Prostate gland (tissue), 2 donors: Measurements from ENCODE around the gene CAD. TPM values are rescaled to one million over a fixed set of nuclear protein-coding genes. Genes with fewer than 3 reads are reported as not detected.

Experiments
- DNase-seq: peaks from one replicate; pipeline ENCODE4 v3.0.0-alpha.2; 2019; ENCODE audit warnings: low spot score
- H3K27ac ChIP-seq, 2 donors: fragments of 200-600 bp; sonication (generic); 2 replicates each; pipeline ENCODE4 v1.5.1; 2017 to 2019
- H3K27me3 ChIP-seq: fragments of 200-600 bp; sonication (generic); replicated peaks from 2 replicates; pipeline ENCODE4 v1.5.1; 2019; ENCODE audit not compliant: insufficient read depth
- H3K36me3 ChIP-seq, 2 donors: fragments of 200-600 bp; sonication (generic); 1 replicate in 1 of 2; 2 replicates in 1 of 2; pipeline versions ENCODE4 v1.5.1 to v1.8.1; 2017 to 2019
- H3K4me1 ChIP-seq: fragments of 200-600 bp; sonication (generic); replicated peaks from 2 replicates; pipeline ENCODE4 v1.5.1; 2019
- H3K4me3 ChIP-seq, 2 donors: fragments of 200-600 bp; sonication (generic); 2 replicates each; pipeline ENCODE4 v1.5.1; 2017 to 2019
- H3K9me3 ChIP-seq: fragments of 200-600 bp; sonication (generic); 2 replicates; pipeline ENCODE4 v1.5.1; 2017
- POLR2A ChIP-seq: fragments of 450-650 bp; IDR thresholded peaks from one replicate; pipeline ENCODE4 v1.6.1; 2016; ENCODE audit warnings: antibody characterized with exemption, mild to moderate bottlenecking
- POLR2AphosphoS5 ChIP-seq: sonication (generic); formaldehyde crosslinking; IDR thresholded peaks from one replicate; pipeline ENCODE4 v1.6.1; 2017; ENCODE audit warnings: antibody characterized with exemption
- WGBS: methylation state at CpG from one replicate; pipeline ENCODE4 v1.1.5; 2018; 5-methylcytosine and 5-hydroxymethylcytosine counted together
- intact Hi-C: fragments of 100-400 bp; cut with DNase I; formaldehyde crosslinking; loops from one replicate; pipeline ENCODE4 v1.14.2; 2022
- total RNA-seq, 2 donors: library from RNA; depleted of rRNA; stranded (reverse); fragments of >200 nt; gene quantifications; one replicate each; pipeline ENCODE4 v1.1.0, GENCODE V29; 2016
- TF ChIP-seq, protein P1 (sequence below), 4 experiments: fragments of 200-600 bp in 2 of 4; fragments of 450-650 bp in 2 of 4; sonication (generic) in 2 of 4; IDR thresholded peaks; 1 replicate in 3 of 4; 2 replicates in 1 of 4; pipeline ENCODE4 v1.5.1; 2016 to 2019; ENCODE audit warnings: antibody characterized with exemption in 4 of 4, mild to moderate bottlenecking in 2 of 4, moderate library complexity in 2 of 4

CAD gene
- total RNA-seq = 10 to 100 TPM; 16.0 to 63.6 TPM

DNA sequence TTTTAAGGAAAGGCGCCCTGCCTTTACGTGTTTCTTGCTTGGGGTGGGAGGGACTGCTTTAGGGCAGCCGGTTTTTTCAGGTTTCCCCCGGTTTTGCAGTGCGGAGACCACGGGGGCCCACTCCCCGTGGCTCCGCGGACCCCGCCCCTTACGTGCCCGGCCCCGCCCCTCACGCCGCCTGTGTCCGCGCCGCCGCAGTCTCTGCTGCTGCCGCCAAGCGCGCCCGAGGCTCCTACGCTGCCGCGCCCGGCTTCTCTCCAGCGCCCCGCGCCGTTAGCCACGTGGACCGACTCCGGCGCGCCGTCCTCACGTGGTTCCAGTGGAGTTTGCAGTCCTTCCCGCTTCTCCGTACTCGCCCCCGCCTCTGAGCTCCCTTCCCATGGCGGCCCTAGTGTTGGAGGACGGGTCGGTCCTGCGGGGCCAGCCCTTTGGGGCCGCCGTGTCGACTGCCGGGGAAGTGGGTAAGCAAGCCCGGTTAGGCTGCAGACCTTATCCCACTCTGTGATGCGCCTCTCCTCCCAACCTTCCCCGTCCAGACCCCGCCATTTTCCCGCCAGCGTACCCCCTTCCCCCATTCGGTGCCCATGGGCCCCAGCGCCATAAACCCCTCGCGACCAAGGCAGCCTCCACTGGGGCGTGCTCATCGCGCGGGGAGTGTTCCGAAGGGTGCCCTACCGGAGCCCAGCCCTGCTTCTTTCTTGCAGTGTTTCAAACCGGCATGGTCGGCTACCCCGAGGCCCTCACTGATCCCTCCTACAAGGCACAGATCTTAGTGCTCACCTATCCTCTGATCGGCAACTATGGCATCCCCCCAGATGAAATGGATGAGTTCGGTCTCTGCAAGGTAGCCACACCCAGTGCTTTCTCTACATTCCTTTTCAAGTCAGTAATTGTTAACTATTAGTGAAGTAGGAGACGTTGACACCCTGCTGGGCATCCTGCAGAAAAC, at the start of gene CAD:
CAD (plus strand) TSS at position 197 of the 949 bp plus-strand sequence; CDS start at position 380, 183 bp downstream.
- peak; percentile 65 for TF ChIP-seq POLR2AphosphoS5
- TF ChIP-seq, protein P1, sequence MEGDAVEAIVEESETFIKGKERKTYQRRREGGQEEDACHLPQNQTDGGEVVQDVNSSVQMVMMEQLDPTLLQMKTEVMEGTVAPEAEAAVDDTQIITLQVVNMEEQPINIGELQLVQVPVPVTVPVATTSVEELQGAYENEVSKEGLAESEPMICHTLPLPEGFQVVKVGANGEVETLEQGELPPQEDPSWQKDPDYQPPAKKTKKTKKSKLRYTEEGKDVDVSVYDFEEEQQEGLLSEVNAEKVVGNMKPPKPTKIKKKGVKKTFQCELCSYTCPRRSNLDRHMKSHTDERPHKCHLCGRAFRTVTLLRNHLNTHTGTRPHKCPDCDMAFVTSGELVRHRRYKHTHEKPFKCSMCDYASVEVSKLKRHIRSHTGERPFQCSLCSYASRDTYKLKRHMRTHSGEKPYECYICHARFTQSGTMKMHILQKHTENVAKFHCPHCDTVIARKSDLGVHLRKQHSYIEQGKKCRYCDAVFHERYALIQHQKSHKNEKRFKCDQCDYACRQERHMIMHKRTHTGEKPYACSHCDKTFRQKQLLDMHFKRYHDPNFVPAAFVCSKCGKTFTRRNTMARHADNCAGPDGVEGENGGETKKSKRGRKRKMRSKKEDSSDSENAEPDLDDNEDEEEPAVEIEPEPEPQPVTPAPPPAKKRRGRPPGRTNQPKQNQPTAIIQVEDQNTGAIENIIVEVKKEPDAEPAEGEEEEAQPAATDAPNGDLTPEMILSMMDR (IDR thresholded peaks at IDR 0.05) = peak in 2 of 4 experiments; percentile 35 to 58
- no peak for TF ChIP-seq POLR2A
- no peaks in the 10 kb centered on the region for H3K9me3 ChIP-seq
- no peaks in the 10 kb centered on the region for H3K36me3 ChIP-seq
- peak within 1 kb of the TSS; percentile 43 to 59 for H3K27ac ChIP-seq
- WGBS = 2% methylated on average over 59 of the region's 72 CpGs
- peaks cover 3% of the 10 kb centered on the region for H3K4me1 ChIP-seq
- no peaks in the 10 kb centered on the region for H3K27me3 ChIP-seq
- intact Hi-C loops = loop anchor here (10.0 kb wide), 1 partner anchor 157 kb away; the partner anchor contains the start of genes EIF2B4 and SNX17
- DNase-seq = peak; percentile 78
- peak within 1 kb of the TSS; percentile 49 to 56 for H3K4me3 ChIP-seq

DNA sequence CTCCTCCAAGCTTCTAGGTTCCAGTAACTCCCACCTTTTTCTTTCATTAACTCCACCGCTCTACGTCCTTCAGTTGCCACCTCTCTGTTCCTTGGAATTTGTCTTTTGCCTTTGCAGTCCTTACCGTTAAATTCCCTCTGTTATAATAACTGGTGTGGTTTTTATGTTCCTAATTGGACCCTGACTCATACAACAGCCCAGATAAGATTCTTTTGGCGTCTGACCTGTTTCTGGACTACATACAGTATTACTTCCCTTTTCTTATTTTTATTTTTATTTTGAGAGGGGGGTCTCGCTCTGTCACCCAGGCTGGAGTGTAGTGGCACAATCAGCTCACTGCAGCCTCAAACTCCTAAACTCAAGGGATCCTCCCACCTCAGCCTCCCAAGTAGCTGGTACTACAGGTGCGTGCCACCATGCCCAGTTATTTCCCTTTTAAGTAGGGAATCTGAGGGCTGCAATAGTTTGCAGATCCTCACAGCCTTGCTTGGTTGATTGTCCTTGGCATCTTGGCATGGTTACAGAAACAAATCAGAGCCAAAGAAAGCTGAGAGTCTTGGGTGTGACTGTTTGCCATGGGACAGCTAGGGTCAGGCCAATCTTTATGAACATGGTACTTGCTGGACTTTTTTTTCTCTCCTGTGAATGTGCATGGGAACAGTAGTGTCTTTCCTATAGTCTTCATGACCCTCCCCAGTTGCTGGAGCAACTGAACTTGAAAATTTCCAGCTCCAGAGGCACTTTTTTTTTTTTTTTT, 46.4 kb upstream of the CAD start:
- DNase-seq = no peak
- TF ChIP-seq POLR2AphosphoS5 = no peak
- no peak for TF ChIP-seq POLR2A
- TF ChIP-seq, protein P1 (IDR thresholded peaks at IDR 0.05) = no peak
- 62% methylated on average over 6 of the region's 6 CpGs for WGBS
- H3K36me3 ChIP-seq = no peaks in the 10 kb centered on the region
- H3K27me3 ChIP-seq = no peaks in the 10 kb centered on the region
- no peaks in the 10 kb centered on the region for H3K9me3 ChIP-seq
- intact Hi-C loops = no loop called here
- H3K27ac ChIP-seq = no peak overlapping the region
- no peak overlapping the region for H3K4me3 ChIP-seq
- H3K4me1 ChIP-seq = no peaks in the 10 kb centered on the region

DNA sequence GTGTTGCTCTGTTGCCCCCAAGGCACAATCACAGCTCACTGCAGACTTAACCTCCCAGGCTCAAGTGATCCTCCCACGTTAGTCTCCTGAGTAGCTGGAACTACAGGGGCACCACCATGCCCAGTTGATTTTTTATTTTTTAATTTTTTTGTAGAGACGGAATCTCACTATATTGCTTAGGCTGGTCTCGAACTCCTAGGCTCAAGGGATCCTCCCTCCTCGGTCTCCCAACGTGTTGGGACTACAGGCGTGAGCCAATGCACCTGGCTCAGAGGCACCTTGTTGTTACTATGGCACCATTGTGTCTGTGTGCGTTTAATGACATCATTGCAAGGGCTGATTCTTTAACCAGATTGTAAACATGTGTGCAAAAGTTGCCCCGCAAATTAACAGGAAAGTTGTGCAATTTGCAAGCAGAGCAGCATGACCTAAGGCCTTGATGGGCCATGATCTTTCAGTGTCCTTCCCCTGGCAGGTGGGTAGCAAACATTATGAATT, 45.8 kb upstream of the CAD start:
- H3K4me1 ChIP-seq = no peaks in the 10 kb centered on the region
- intact Hi-C loops = no loop called here
- WGBS = 54% methylated on average over 8 of the region's 8 CpGs

GRCh38 chr2:27174638-27175037, 42.5 kb upstream of the CAD start:
- H3K27ac ChIP-seq = no peak overlapping the region
- WGBS = 67% methylated on average over 6 of the region's 6 CpGs
- no peaks in the 10 kb centered on the region for H3K9me3 ChIP-seq
- intact Hi-C loops = no loop called here
- H3K4me1 ChIP-seq = no peaks in the 10 kb centered on the region
- TF ChIP-seq POLR2A = no peak
- TF ChIP-seq, protein P1 (IDR thresholded peaks at IDR 0.05) = no peak
- TF ChIP-seq POLR2AphosphoS5 = no peak
- H3K36me3 ChIP-seq = no peaks in the 10 kb centered on the region
- no peaks in the 10 kb centered on the region for H3K27me3 ChIP-seq
- DNase-seq = no peak
- H3K4me3 ChIP-seq = no peak overlapping the region

More for the DNA sequence above, 45.8 kb upstream of the CAD start:
- Histone ChIP-seq H3K27ac (no peak overlapping the region), H3K27me3 (no peaks in the 10 kb centered on the region), H3K9me3 (no peaks in the 10 kb centered on the region), H3K36me3 (no peaks in the 10 kb centered on the region), H3K4me3 (no peak overlapping the region)
- no peak for DNase-seq
- TF ChIP-seq POLR2AphosphoS5 (no peak), POLR2A (no peak)
- TF ChIP-seq, protein P1 (IDR thresholded peaks at IDR 0.05) = no peak
